ENCODE data around the gene DTNBP1. TPM values are rescaled to one million over a fixed set of nuclear protein-coding genes. Genes with fewer than 3 reads are reported as not detected.

DTNBP1 gene
- total and polyA plus RNA-seq, 2 of the 8 experiments (the other 6 are each of a cell fraction or from before 2014, with no cell fraction given) = 13.5 to 22.1 TPM

DNA sequence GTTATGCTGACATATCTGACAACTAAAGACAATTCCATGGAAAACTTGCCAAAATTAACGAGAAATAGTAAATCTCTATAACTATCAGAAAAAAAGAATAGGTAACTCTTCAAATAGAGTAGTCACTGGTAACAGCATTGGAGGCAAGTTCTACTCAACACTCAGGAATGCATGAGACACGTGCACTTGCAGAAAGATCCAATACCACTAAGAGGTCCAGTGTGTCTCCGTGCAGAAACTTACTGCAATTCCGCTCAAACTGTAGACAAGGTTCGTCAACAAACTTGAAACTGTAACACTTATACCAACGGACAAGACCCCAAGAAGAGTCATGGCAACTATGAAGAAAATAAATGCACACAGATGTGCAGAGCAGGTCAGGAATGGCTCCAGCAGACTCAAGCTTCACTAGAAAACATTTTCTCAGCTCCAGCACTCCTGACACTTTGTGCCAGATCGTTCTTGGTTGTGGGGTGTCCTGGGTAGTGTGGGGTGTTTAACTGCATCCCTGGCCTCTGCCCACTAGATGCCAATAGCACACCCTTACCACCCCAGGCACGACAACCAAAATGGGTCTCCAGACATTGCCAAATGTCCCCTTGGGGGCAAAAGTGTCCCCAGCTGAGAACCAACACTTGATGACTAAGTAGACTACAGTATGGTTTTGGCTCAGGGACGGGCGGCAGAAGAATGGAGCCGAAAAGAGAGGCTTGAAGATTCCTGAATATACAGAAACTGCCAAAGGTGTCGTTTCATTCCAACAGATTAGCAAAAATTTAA lies 134.8 kb downstream of the DTNBP1 start:
- DNase-seq (ENCODE audit: low read depth in 1 of 2, low spot score in 2 of 2) (peak in 1 of 2 experiments; percentile 45), FAIRE-seq (no peak)
- no peak overlapping the region for H3K4ac ChIP-seq (replicated peaks; ENCODE audit: insufficient read length, low read depth, low read length)
- no peak overlapping the region for H2BK5ac ChIP-seq (ENCODE audit: low read depth, low read length)
- H3K14ac ChIP-seq (ENCODE audit: insufficient read length) = no peak overlapping the region
- CTCF ChIA-PET (ENCODE audit: partially characterized antibody) = interaction anchor here (0.8 to 1.1 kb wide), 3 partner anchors 9 to 1672 kb away, joined by 3 to 5 read pairs (median 3); no protein-coding TSS in a partner anchor
- H3K9me3 ChIP-seq (ENCODE audit: insufficient read depth in 2 of 2, low read depth in 1 of 2, low read length in 1 of 2) = peaks cover 26 to 27% of the 10 kb centered on the region in 2 experiments
- no peak overlapping the region for H3K4me2 ChIP-seq (ENCODE audit: insufficient read depth in 1 of 2, low read depth in 2 of 2, low read length in 2 of 2)
- no peak overlapping the region for H3K18ac ChIP-seq (ENCODE audit: extremely low read depth, low read length)
- no peak overlapping the region for H4K5ac ChIP-seq (ENCODE audit: insufficient read length, low read depth, low read length)
- H4K8ac ChIP-seq (ENCODE audit: extremely low read depth, insufficient read depth, low read length) = no peak overlapping the region
- H3K9ac ChIP-seq (replicated peaks in 1 of 4; ENCODE audit: extremely low read depth in 1 of 4, low read depth in 3 of 4, low read length in 3 of 4) = no peak overlapping the region
- H3K79me1 ChIP-seq (ENCODE audit: low read depth, low read length) = no peaks in the 10 kb centered on the region
- H4K91ac ChIP-seq (replicated peaks; ENCODE audit: insufficient read length, low read length) = no peak overlapping the region
- H3K56ac ChIP-seq (replicated peaks; ENCODE audit: insufficient read length, low read depth, low read length) = no peak overlapping the region
- H2BK12ac ChIP-seq (ENCODE audit: low read depth, low read length) = no peak overlapping the region
- H2AK5ac ChIP-seq (ENCODE audit: low read depth, low read length) = no peak overlapping the region
- no peak overlapping the region for H3K23ac ChIP-seq (ENCODE audit: insufficient read length)
- H3K27ac ChIP-seq (ENCODE audit: low read depth, low read length) = no peak overlapping the region
- H3K4me3 ChIP-seq (ENCODE audit: extremely low read depth in 1 of 4, insufficient read depth in 2 of 4, low read depth in 3 of 4, low read length in 4 of 4) = no peak overlapping the region
- no peak overlapping the region for H2AFZ ChIP-seq (ENCODE audit: low read length)
- no peak overlapping the region for H2BK15ac ChIP-seq (ENCODE audit: low read length)
- no peak for TF ChIP-seq SAP30 (IDR thresholded peaks at IDR 0.05; ENCODE audit: insufficient read depth, insufficient replicate concordance, low read length)
- TF ChIP-seq GTF2F1 (IDR thresholded peaks at IDR 0.05; ENCODE audit: borderline replicate concordance, low read depth, low read length) = no peak
- no peak for TF ChIP-seq SRF (IDR thresholded peaks at IDR 0.05; ENCODE audit: low read depth, low read length)
- no peak for TF ChIP-seq RFX5 (IDR thresholded peaks at IDR 0.05; ENCODE audit: borderline replicate concordance, low read depth, low read length)
- TF ChIP-seq POLR2A (IDR thresholded peaks at IDR 0.05; ENCODE audit: control extremely low read depth in 1 of 2, low read depth in 2 of 2, low read length in 2 of 2) = no peak
- TF ChIP-seq, protein P1, sequence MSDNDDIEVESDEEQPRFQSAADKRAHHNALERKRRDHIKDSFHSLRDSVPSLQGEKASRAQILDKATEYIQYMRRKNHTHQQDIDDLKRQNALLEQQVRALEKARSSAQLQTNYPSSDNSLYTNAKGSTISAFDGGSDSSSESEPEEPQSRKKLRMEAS (IDR thresholded peaks at IDR 0.05) = no peak
- no peak for TF ChIP-seq CEBPB (IDR thresholded peaks at IDR 0.05; ENCODE audit: low read depth, low read length)
- no peak for TF ChIP-seq SP4 (IDR thresholded peaks at IDR 0.05; ENCODE audit: low read length)
- no peak for TF ChIP-seq CBX8 (IDR thresholded peaks at IDR 0.05; ENCODE audit: borderline replicate concordance, low read depth, low read length)
- TF ChIP-seq KDM4A (IDR thresholded peaks at IDR 0.05; ENCODE audit: low read depth, low read length, severe bottlenecking) = no peak
- H3K27me3 ChIP-seq (replicated peaks in 1 of 4; ENCODE audit: control insufficient read depth in 3 of 4, extremely low read depth in 1 of 4, insufficient read depth in 3 of 4, low read length in 3 of 4) = no peaks in the 10 kb centered on the region
- POLR2A ChIA-PET (ENCODE audit: partially characterized antibody) = no interaction called here
- no peaks in the 10 kb centered on the region for H3K4me1 ChIP-seq (replicated peaks in 1 of 4; ENCODE audit: control insufficient read depth in 3 of 4, insufficient read depth in 4 of 4, low read length in 3 of 4)
- H3K36me3 ChIP-seq (ENCODE audit: control insufficient read depth in 2 of 4, insufficient read depth in 4 of 4, low read length in 3 of 4) = peaks cover 0 to 21% (median 9%) of the 10 kb centered on the region in 4 experiments; a peak in 5 of 8 replicates
- no peaks in the 10 kb centered on the region for H3K23me2 ChIP-seq (ENCODE audit: low read depth, low read length)
- no peaks in the 10 kb centered on the region for H3K79me2 ChIP-seq (ENCODE audit: control insufficient read depth in 1 of 2, insufficient read depth in 2 of 2, low read length in 2 of 2)
- WGBS, 2 experiments (ENCODE audit: extremely low coverage in 1 of 2, insufficient coverage in 1 of 2, insufficient read length in 1 of 2, insufficient replicate concordance in 2 of 2, low coverage in 1 of 2, low lambda C conversion rate in 2 of 2, missing lambda C conversion rate in 1 of 2) = 84% methylated on average over 12 of the region's 12 CpGs; no CpG with 5 or more reads in 1 of the 2 experiments
- H2BK120ac ChIP-seq (replicated peaks; ENCODE audit: low read depth, low read length) = no peak overlapping the region
- H2BK20ac ChIP-seq (ENCODE audit: low read length) = no peak overlapping the region
- H4K20me1 ChIP-seq (replicated peaks in 1 of 2; ENCODE audit: control insufficient read depth in 1 of 2, insufficient read depth in 2 of 2, low read length in 2 of 2) = peaks cover 0 to 1% of the 10 kb centered on the region in 2 experiments
